HepG2 (cell line): ENCODE results near the gene NADK2. TPM values are rescaled to one million over a fixed set of nuclear protein-coding genes. Genes with fewer than 3 reads are reported as not detected.

Experiments used
- ARID4A ChIP-seq: sonication (generic); formaldehyde crosslinking; IDR thresholded peaks from 2 replicates; pipeline ENCODE4 v1.5.0; 2020; ENCODE audit warnings: mild to moderate bottlenecking, missing genetic modification reagents, borderline replicate concordance
- CHCHD3 ChIP-seq: sonication (generic); formaldehyde crosslinking; IDR thresholded peaks from 2 replicates; pipeline ENCODE4 v1.8.0; 2022; ENCODE audit warnings: mild to moderate bottlenecking, missing genetic modification reagents, moderate library complexity
- MEF2D ChIP-seq: sonication (generic); formaldehyde crosslinking; IDR thresholded peaks from 2 replicates; pipeline ENCODE4 v1.5.1; 2020; ENCODE audit warnings: mild to moderate bottlenecking, missing genetic modification reagents
- NFRKB ChIP-seq: fragments of 450-650 bp; IDR thresholded peaks from 2 replicates; pipeline ENCODE4 v1.6.1; 2017
- SAP130 ChIP-seq: IDR thresholded peaks from 2 replicates; pipeline ENCODE4 v1.6.1; 2016; ENCODE audit warnings: low read depth
- SMC3 ChIP-seq: IDR thresholded peaks from 2 replicates; pipeline ENCODE4 v1.6.1; 2011; ENCODE audit warnings: low read length, improper control_type of control experiment
- SOX13 ChIP-seq, 3 experiments: fragments of 450-650 bp in 1 of 3; sonication (generic) in 1 of 3; formaldehyde crosslinking in 1 of 3; IDR thresholded peaks in 2 of 3; conservative IDR thresholded peaks in 1 of 3; 2 replicates each; pipeline versions ENCODE4 v1.5.0 to v1.6.1; 2016 to 2020; ENCODE audit warnings: antibody characterized with exemption in 1 of 3, mild to moderate bottlenecking in 1 of 3, missing compliant biosample characterization in 1 of 3, missing genetic modification reagents in 1 of 3, moderate library complexity in 1 of 3
- SRSF1 ChIP-seq: fragments of 200-400 bp; formaldehyde crosslinking; optimal IDR thresholded peaks from 2 replicates; pipeline ENCODE3; 2017; ENCODE audit warnings: mild to moderate bottlenecking, low read depth, low read length, moderate library complexity
- STAG1 ChIP-seq: sonication (generic); formaldehyde crosslinking; IDR thresholded peaks from 2 replicates; pipeline ENCODE4 v1.4.0; 2020; ENCODE audit warnings: missing genetic modification reagents
- TEAD3 ChIP-seq: optimal IDR thresholded peaks from 2 replicates; pipeline ENCODE3; 2016; ENCODE audit warnings: borderline replicate concordance
- THYN1 ChIP-seq: sonication (generic); formaldehyde crosslinking; IDR thresholded peaks from 2 replicates; pipeline ENCODE4 v1.8.1; 2023; ENCODE audit warnings: low read depth, mild to moderate bottlenecking, moderate library complexity, missing genetic modification reagents, borderline replicate concordance
- ZNF766 ChIP-seq: sonication (generic); formaldehyde crosslinking; IDR thresholded peaks from 2 replicates; pipeline ENCODE4 v1.5.0; 2020; ENCODE audit warnings: missing genetic modification reagents, borderline replicate concordance
- polyA plus RNA-seq, 8 experiments: library from polyadenylated mRNA; depleted of rRNA in 3 of 8; stranded (reverse) in 7 of 8; unstranded in 1 of 8; fragments of >200 nt; fragmentation: Illumina TruSeq in 4 of 8; extraction: Trizol in 4 of 8; gene quantifications; 2 replicates each; pipeline versions ENCODE4 v1.2.1 to v1.2.3, GENCODE V29; 2011 to 2016; ENCODE audit warnings: low read depth in 4 of 8, missing spikeins in 1 of 8, mixed read lengths in 1 of 8; ENCODE audit not compliant: insufficient read depth in 1 of 8
- total RNA-seq, 5 experiments: library from RNA; depleted of rRNA; stranded (reverse); fragments of >200 nt; fragmentation: Illumina TruSeq; extraction: Trizol; gene quantifications; 2 replicates each; pipeline ENCODE4 v1.2.3, GENCODE V29; 2016; ENCODE audit warnings: low read depth in 1 of 5
- TF ChIP-seq, protein P1 (sequence below): sonication (generic); formaldehyde crosslinking; IDR thresholded peaks from 2 replicates; pipeline ENCODE4 v1.5.1; 2020; ENCODE audit warnings: missing genetic modification reagents, mild to moderate bottlenecking, borderline replicate concordance

NADK2 gene
- total and polyA plus RNA-seq, 2 of the 13 experiments (the other 11 are each of a cell fraction or from before 2014, with no cell fraction given) = 13.9 to 71.4 TPM

DNA sequence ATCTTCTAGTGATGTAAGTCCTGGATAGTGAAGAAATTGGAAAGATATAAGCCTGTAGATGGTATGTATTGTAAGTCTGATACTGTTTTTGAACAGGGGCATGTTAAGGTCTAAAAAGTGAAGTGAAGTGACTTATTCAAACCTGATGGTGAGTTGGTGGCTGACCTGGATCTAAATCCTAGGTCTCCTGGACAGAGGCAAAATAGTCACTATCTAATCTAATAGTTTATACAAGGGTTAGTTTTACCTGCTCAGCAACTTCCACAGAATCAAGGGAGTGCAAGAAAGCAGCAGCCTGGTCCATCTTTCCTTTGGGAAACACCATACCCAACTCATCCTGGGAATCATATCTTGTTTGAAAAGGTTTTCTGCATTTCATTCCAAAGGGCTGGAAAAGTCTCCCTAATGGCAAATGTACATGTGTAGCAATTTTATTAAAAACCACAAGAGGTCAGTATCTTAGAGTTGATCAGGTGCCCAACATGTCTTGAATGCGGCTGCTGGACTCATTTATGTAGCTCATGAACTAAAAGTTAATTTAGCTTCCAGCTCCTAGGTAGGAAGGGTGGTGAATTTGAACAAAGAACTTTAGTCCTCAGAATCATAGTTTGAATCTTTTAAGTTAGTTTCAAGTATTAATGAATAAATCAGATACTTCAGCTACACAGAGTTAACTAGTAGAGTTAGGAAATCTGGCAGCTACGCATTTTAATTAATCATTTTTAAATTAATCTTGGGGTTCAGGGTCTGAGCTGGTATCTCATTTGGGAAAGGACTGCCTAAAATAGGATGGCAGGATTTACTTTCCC is 63.8 kb downstream of the NADK2 start (continued):
- TF ChIP-seq SOX13 (IDR thresholded peaks at IDR 0.05) (no peak), SOX13 (CRISPR knock-in tag; conservative IDR thresholded peaks at IDR 0.05 in 1 of 2, IDR thresholded peaks at IDR 0.05 in 1 of 2) (no peak), ARID4A (CRISPR knock-in tag) (no peak), SRSF1 (no peak), SMC3 (peak; percentile 69), ZNF766 (CRISPR knock-in tag) (no peak), STAG1 (CRISPR knock-in tag) (peak; percentile 66), CHCHD3 (no peak), THYN1 (no peak), SAP130 (CRISPR knock-in tag) (0 out of 2 replicates have a peak, but pooled peaks have one; percentile 14), NFRKB (no peak), MEF2D (no peak), TEAD3 (CRISPR knock-in tag) (no peak)
- TF ChIP-seq, protein P1, sequence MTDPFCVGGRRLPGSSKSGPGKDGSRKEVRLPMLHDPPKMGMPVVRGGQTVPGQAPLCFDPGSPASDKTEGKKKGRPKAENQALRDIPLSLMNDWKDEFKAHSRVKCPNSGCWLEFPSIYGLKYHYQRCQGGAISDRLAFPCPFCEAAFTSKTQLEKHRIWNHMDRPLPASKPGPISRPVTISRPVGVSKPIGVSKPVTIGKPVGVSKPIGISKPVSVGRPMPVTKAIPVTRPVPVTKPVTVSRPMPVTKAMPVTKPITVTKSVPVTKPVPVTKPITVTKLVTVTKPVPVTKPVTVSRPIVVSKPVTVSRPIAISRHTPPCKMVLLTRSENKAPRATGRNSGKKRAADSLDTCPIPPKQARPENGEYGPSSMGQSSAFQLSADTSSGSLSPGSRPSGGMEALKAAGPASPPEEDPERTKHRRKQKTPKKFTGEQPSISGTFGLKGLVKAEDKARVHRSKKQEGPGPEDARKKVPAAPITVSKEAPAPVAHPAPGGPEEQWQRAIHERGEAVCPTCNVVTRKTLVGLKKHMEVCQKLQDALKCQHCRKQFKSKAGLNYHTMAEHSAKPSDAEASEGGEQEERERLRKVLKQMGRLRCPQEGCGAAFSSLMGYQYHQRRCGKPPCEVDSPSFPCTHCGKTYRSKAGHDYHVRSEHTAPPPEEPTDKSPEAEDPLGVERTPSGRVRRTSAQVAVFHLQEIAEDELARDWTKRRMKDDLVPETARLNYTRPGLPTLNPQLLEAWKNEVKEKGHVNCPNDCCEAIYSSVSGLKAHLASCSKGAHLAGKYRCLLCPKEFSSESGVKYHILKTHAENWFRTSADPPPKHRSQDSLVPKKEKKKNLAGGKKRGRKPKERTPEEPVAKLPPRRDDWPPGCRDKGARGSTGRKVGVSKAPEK = no peak
